MM.1S (cell line): ENCODE results near the gene ADCY9.

ENCODE experiments used
- DNase-seq: peaks from one replicate; pipeline ENCODE4 v3.0.0-alpha.2; 2015
- H2AFZ ChIP-seq: fragments of 300-600 bp; sonication (generic); 2 replicates; pipeline ENCODE4 v1.6.0; 2016; ENCODE audit warnings: antibody characterized with exemption, low read length
- H3F3A ChIP-seq: fragments of 300-600 bp; sonication (generic); 2 replicates; pipeline ENCODE4 v1.6.1; 2016; ENCODE audit warnings: mild to moderate bottlenecking, antibody characterized with exemption, low read length, moderate library complexity, mixed read lengths; ENCODE audit not compliant: insufficient read depth
- H3K27ac ChIP-seq: fragments of 300-600 bp; sonication (generic); 2 replicates; pipeline ENCODE4 v1.5.1; 2016; ENCODE audit warnings: mild to moderate bottlenecking, low read length
- H3K27me3 ChIP-seq: fragments of 300-600 bp; sonication (generic); replicated peaks from 2 replicates; pipeline ENCODE4 v1.6.0; 2016; ENCODE audit warnings: low read length; ENCODE audit not compliant: insufficient read depth
- H3K36me3 ChIP-seq: fragments of 300-600 bp; sonication (generic); replicated peaks from 2 replicates; pipeline ENCODE4 v1.6.1; 2016; ENCODE audit warnings: mild to moderate bottlenecking, low read length, mixed read lengths; ENCODE audit not compliant: insufficient read depth
- H3K4me1 ChIP-seq: fragments of 300-600 bp; sonication (generic); 2 replicates; pipeline ENCODE4 v1.6.1; 2016; ENCODE audit warnings: low read length, mixed read lengths
- H3K4me2 ChIP-seq: fragments of 300-600 bp; sonication (generic); 2 replicates; pipeline ENCODE4 v1.6.0; 2016; ENCODE audit warnings: low read depth, low read length
- H3K4me3 ChIP-seq: fragments of 300-600 bp; sonication (generic); 2 replicates; pipeline ENCODE4 v1.5.1; 2016; ENCODE audit warnings: low read length, mixed read lengths
- H3K79me2 ChIP-seq: fragments of 300-600 bp; sonication (generic); 2 replicates; pipeline ENCODE4 v1.6.1; 2016; ENCODE audit warnings: mixed run types, low read length, mixed read lengths
- H3K9ac ChIP-seq: fragments of 300-600 bp; sonication (generic); 2 replicates; pipeline ENCODE4 v1.6.1; 2016; ENCODE audit warnings: low read length, mixed read lengths
- H3K9me2 ChIP-seq: fragments of 300-600 bp; sonication (generic); replicated peaks from 2 replicates; pipeline ENCODE4 v1.6.1; 2016; ENCODE audit warnings: mild to moderate bottlenecking, low read length, mixed read lengths; ENCODE audit not compliant: insufficient read depth
- H3K9me3 ChIP-seq: fragments of 300-600 bp; sonication (generic); replicated peaks from 2 replicates; pipeline ENCODE4 v1.6.1; 2016; ENCODE audit warnings: mild to moderate bottlenecking, low read length, mixed read lengths; ENCODE audit not compliant: insufficient read depth
- H4K20me1 ChIP-seq: fragments of 300-600 bp; sonication (generic); 2 replicates; pipeline ENCODE4 v1.6.1; 2016; ENCODE audit warnings: mild to moderate bottlenecking, low read length, moderate library complexity, mixed read lengths; ENCODE audit not compliant: insufficient read depth
- CTCF ChIP-seq: fragments of 300-600 bp; sonication (generic); IDR thresholded peaks from 2 replicates; pipeline ENCODE4 v1.5.1; 2016; ENCODE audit warnings: antibody characterized with exemption, low read length, mixed read lengths
- EZH2 ChIP-seq: fragments of 300-600 bp; sonication (generic); optimal IDR thresholded peaks from 2 replicates; pipeline ENCODE3; 2017; ENCODE audit warnings: low read depth, mild to moderate bottlenecking, antibody characterized with exemption, low read length, mixed read lengths
- EZH2phosphoT487 ChIP-seq: fragments of 300-600 bp; sonication (generic); IDR thresholded peaks from 2 replicates; pipeline ENCODE4 v1.6.1; 2018; ENCODE audit warnings: antibody characterized with exemption, low read length

The ADCY9 gene

DNA sequence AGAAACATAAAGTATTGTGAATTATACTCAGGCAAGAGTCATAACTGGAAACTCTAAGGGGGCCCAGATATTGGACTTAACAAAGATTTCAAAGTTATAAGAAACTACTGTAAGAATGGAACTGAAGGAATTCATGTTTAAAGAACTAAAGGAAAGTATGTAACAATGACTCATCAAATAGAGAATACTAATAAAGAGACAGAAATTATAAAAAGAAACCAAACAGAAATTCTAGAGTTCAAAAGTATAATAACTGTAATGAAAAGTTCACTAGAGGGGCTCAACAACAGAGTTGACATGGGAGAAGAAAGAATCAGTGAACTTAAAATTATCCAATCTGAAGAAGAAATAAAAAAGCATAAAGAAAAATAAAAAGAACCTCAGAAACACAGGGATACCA is 55.4 kb downstream of the ADCY9 start:
- Histone ChIP-seq H3K9ac (no peak overlapping the region), H3K36me3 (no peaks in the 10 kb centered on the region), H3K79me2 (no peaks in the 10 kb centered on the region), H3K4me3 (no peak overlapping the region), H3K9me3 (no peaks in the 10 kb centered on the region), H3K27me3 (peaks cover 17% of the 10 kb centered on the region), H4K20me1 (no peaks in the 10 kb centered on the region), H3K4me1 (peaks cover 4% of the 10 kb centered on the region; the same call in 1 of the 2 replicates), H2AFZ (no peak overlapping the region), H3F3A (no peaks in the 10 kb centered on the region), H3K9me2 (no peaks in the 10 kb centered on the region), H3K27ac (no peak overlapping the region), H3K4me2 (no peak overlapping the region)
- DNase-seq: no peak
- TF ChIP-seq EZH2 (no peak), EZH2phosphoT487 (no peak), CTCF (no peak)

DNA sequence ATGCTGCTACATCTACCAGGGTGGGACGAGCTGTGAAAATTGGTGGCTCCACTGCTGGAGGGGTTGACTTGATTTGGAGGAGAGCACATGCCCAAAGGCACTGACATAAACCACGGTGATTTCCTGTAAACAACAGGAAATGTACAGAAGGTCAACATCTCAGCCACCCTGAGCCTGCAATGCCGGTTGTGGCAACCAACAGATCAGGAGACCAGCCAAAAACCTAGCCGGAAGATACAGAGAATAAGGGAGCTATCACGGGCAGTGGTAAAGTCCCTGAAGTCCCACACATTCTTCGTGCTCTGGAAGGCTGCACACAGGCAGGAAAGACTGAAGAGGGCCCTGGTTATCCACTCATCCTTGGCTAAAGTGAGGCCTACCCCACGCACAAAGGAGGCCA is 56.2 kb downstream of the ADCY9 start:
- Histone ChIP-seq H3K36me3 (no peaks in the 10 kb centered on the region), H3K4me2 (no peak overlapping the region), H3K27ac (no peak overlapping the region), H3F3A (no peaks in the 10 kb centered on the region), H3K4me1 (peaks cover 3% of the 10 kb centered on the region; the same call in 1 of the 2 replicates), H3K79me2 (no peaks in the 10 kb centered on the region), H3K9ac (no peak overlapping the region), H3K27me3 (peaks cover 17% of the 10 kb centered on the region), H2AFZ (0 out of 2 replicates have a peak overlapping the region, but pooled peaks have one; percentile 4), H3K9me3 (no peaks in the 10 kb centered on the region), H3K9me2 (no peaks in the 10 kb centered on the region), H3K4me3 (no peak overlapping the region), H4K20me1 (no peaks in the 10 kb centered on the region)
- no peak for DNase-seq
- TF ChIP-seq CTCF (no peak), EZH2 (no peak), EZH2phosphoT487 (no peak)

DNA sequence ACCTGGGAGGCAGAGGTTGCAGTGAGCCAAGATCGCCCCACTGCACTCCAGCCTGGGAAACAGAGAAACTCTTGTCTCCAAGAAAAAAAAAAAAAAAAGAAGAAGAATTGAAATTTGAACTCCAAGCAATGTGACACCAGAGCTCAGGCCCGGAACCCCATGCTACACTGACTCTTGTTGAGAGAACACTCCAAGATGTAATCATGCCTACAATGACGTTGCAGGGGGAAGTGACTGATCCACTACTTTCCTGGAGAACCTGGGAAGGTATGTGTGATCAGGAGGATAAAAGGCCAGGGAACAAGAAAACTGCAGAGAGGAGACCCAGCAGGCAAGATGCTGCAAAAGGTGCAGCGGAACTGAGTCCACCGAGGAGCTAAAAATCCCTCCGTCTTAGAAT is 57.9 kb downstream of the ADCY9 start:
- Histone ChIP-seq H3K4me1 (no peaks in the 10 kb centered on the region), H3K4me2 (no peak overlapping the region), H4K20me1 (no peaks in the 10 kb centered on the region), H3F3A (no peaks in the 10 kb centered on the region), H3K27me3 (peaks cover 25% of the 10 kb centered on the region), H3K9me2 (no peaks in the 10 kb centered on the region), H3K79me2 (no peaks in the 10 kb centered on the region), H2AFZ (no peak overlapping the region), H3K9me3 (no peaks in the 10 kb centered on the region), H3K27ac (no peak overlapping the region), H3K36me3 (no peaks in the 10 kb centered on the region), H3K9ac (no peak overlapping the region), H3K4me3 (no peak overlapping the region)
- TF ChIP-seq EZH2 (no peak), CTCF (no peak), EZH2phosphoT487 (no peak)
- no peak for DNase-seq
